Activated CD8-positive, alpha-beta memory T cell treated with anti-CD3 and anti-CD28 coated beads, Interleukin-2, amount 10 ng/mL, durations not matched to agents 7 days and 5 days (primary cell): ENCODE results near the gene MICU1. TPM values are rescaled to one million over a fixed set of nuclear protein-coding genes. Genes with fewer than 3 reads are reported as not detected.
"Not testable (repeated sequence)": the region's sequence is repeated elsewhere in the genome, so short reads cannot be mapped to it uniquely, and the experiment has no call there.

ENCODE experiments used
- ATAC-seq: fragments of 150-1000 bp; cut with Tn5 transposase; one replicate; pipeline ENCODE4 v1.10.0; 2021; ENCODE audit warnings: moderate library complexity
- CTCF ChIA-PET: fragments of 350-600 bp; sonication (Branson Sonifier 250); formaldehyde crosslinking; loops from one replicate; lab custom pipeline; 2021; ENCODE audit warnings: antibody characterized with exemption; lab: Charles Lee
- DNase-seq: peaks from one replicate; pipeline ENCODE4 v3.0.0-alpha.2; 2020
- H3K27ac Mint-ChIP-seq: one replicate; pipeline ENCODE4 v1.8.0; 2021; ENCODE audit warnings: mild to moderate bottlenecking, mixed read lengths
- H3K27me3 Mint-ChIP-seq: one replicate; pipeline ENCODE4 v1.8.0; 2021; ENCODE audit warnings: mixed read lengths
- H3K36me3 Mint-ChIP-seq: one replicate; pipeline ENCODE4 v1.8.0; 2021; ENCODE audit warnings: mild to moderate bottlenecking, mixed read lengths
- H3K4me1 Mint-ChIP-seq: one replicate; pipeline ENCODE4 v1.8.0; 2021; ENCODE audit warnings: mixed read lengths
- H3K4me3 Mint-ChIP-seq: one replicate; pipeline ENCODE4 v1.8.0; 2021; ENCODE audit warnings: mild to moderate bottlenecking, moderate library complexity, mixed read lengths
- H3K9me3 Mint-ChIP-seq: one replicate; pipeline ENCODE4 v1.8.0; 2022; ENCODE audit warnings: low read depth, mixed read lengths
- total RNA-seq, 2 experiments: library from RNA; stranded (reverse); gene quantifications; one replicate each; pipeline ENCODE4 v1.2.3, GENCODE V29; 2021

MICU1 gene
- total RNA-seq, 2 experiments from 2014 or later = 25.9 to 27.2 TPM

- CTCF ChIA-PET = interaction anchor here (1.0 to 12.6 kb wide), 20 partner anchors 8 to 561 kb away, joined by 3 to 141 read pairs (median 27); partner anchors contain the start of genes ANAPC16, ASCC1, DDIT4 and DNAJB12
- Mint-ChIP-seq H3K9me3 (no peaks in the 10 kb centered on the region), H3K4me1 (peaks cover 80% of the 10 kb centered on the region), H3K4me3 (peak overlapping the region; percentile 59), H3K27ac (peak overlapping the region; percentile 90), H3K27me3 (no peaks in the 10 kb centered on the region), H3K36me3 (peaks cover 18% of the 10 kb centered on the region)
- no peak for DNase-seq
- no peak for ATAC-seq
Measured at GRCh38 chr10:72334196-72334824, 291.6 kb downstream of the MICU1 start.

DNA sequence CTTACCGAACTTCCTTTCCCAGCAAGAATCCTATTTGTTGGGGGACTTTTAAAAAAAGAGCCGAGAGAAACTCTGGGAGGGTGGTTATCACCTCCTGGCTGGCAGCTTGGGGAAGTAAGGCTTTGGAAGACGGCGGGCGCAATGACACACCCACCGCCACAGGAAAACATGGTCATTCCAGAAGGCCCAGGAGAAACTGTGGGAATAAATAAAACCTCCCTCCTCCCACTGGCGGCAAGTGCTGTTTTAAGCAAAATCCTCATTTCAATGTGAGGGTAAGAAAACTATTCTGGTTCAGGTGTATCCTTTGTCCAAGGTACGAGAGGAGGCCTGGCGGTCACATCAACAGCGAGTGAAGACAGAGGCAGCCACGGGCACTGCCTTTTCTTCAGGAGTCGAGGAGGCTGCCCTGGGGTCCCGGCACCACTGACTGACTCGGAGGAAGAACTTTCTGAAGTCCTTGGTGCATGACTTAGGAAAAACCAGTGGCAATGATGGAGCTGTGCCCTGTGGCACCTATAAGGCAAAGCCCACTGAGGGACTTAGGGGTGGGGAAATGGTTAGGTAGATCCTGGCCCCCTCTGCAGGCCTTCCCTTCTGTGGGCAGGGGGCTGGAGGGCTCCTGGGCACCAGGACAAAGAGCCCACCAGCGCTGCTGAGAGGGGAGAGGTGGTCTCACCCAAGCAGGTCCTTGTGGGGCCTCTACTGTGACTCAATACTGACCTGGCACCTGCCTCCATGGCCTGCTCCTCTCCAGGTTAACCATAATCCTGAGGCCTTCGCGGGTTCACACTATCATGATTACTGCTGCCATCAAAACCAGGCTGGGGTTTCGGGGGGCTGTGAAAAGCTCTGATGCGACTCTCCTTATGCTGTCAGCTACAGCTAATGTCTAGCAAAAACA, 292.5 kb downstream of the MICU1 start:
- peak; percentile 81 for DNase-seq

GRCh38 chr10:72332423-72333111, 293.3 kb downstream of the MICU1 start:
- DNase-seq (no peak), ATAC-seq (no peak)
- Mint-ChIP-seq H3K4me3 (peak overlapping the region; percentile 54), H3K27me3 (no peaks in the 10 kb centered on the region), H3K4me1 (peaks cover 94% of the 10 kb centered on the region), H3K27ac (peak overlapping the region; percentile 92), H3K36me3 (peaks cover 13% of the 10 kb centered on the region), H3K9me3 (no peaks in the 10 kb centered on the region)
- CTCF ChIA-PET = interaction anchor here (0.9 to 12.6 kb wide), 20 partner anchors 8 to 284 kb away, joined by 3 to 141 read pairs (median 6); partner anchors contain the start of genes ANAPC16, ASCC1 and DDIT4

More for the DNA sequence above, 292.5 kb downstream of the MICU1 start:
- ATAC-seq = no peak
- Mint-ChIP-seq H3K4me3 (peak overlapping the region; percentile 15), H3K4me1 (peaks cover 88% of the 10 kb centered on the region), H3K9me3 (no peaks in the 10 kb centered on the region), H3K36me3 (peaks cover 16% of the 10 kb centered on the region), H3K27me3 (no peaks in the 10 kb centered on the region), H3K27ac (peak overlapping the region; percentile 92)
- CTCF ChIA-PET = interaction anchor here (0.6 to 12.6 kb wide), 17 partner anchors 11 to 285 kb away, joined by 3 to 141 read pairs (median 38); partner anchors contain the start of genes ANAPC16, ASCC1, DDIT4 and DNAJB12

GRCh38 chr10:72331575-72332422, 294.1 kb downstream of the MICU1 start:
- no peaks in the 10 kb centered on the region for H3K27me3 Mint-ChIP-seq
- ATAC-seq = peak; percentile 67
- CTCF ChIA-PET = interaction anchor here (0.9 to 12.6 kb wide), 18 partner anchors 8 to 283 kb away, joined by 3 to 127 read pairs (median 6); partner anchors contain the start of genes ANAPC16, ASCC1 and DDIT4
- peak overlapping the region; percentile 54 for H3K4me3 Mint-ChIP-seq
- H3K36me3 Mint-ChIP-seq = peaks cover 13% of the 10 kb centered on the region
- H3K9me3 Mint-ChIP-seq = no peaks in the 10 kb centered on the region
- H3K4me1 Mint-ChIP-seq = peaks cover 90% of the 10 kb centered on the region
- DNase-seq = peak; percentile 96
- peak overlapping the region; percentile 92 for H3K27ac Mint-ChIP-seq

- Mint-ChIP-seq H3K27ac (peak overlapping the region; percentile 92), H3K9me3 (no peaks in the 10 kb centered on the region), H3K4me1 (peaks cover 79% of the 10 kb centered on the region), H3K36me3 (peaks cover 14% of the 10 kb centered on the region), H3K4me3 (peak overlapping the region; percentile 21), H3K27me3 (no peaks in the 10 kb centered on the region)
- CTCF ChIA-PET = interaction anchor here (0.7 to 12.6 kb wide), 11 partner anchors 7 to 281 kb away, joined by 3 to 98 read pairs (median 5); partner anchors contain the start of gene DDIT4
- DNase-seq (no peak), ATAC-seq (no peak)
Measured at GRCh38 chr10:72330069-72330426, 295.8 kb downstream of the MICU1 start.

DNA sequence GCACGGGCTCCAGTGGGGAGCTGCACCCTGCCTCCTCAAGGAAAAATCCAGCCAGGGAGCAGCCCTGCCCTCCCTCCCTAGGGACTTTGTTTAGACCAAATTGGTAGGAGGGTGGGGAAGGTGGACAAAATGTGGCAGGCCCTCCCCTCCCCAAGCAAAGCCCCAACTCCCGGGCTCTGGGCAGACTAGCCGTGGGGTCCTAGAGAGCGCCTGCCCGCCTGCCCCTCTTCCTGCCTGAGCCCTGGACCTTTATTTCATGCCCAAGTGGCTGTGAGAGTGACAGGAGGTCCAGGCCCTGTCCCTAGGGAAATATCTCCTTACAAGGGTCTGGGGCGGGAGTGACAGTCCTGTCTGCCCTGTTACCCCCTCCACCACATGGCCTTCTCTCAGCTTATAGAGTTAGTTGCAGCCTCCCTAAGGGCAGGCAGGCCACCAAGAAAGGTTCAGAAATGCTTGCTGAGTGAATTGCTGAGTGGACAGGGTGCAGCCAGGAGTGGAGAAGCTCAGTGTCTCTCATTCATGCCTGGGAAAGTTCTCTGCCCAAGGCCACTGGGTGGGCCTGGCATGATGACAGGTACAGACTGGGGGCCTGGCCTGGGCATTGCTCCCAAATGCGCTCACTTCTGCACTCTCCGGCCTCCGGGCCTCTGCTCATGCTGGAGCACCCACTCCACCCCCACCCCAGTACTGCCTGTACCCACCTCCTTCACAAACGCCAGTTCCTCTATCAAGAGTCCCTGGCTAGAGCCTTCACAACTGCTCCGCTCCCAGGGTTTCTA, 296.4 kb downstream of the MICU1 start:
- Mint-ChIP-seq H3K9me3 (no peaks in the 10 kb centered on the region), H3K27me3 (no peaks in the 10 kb centered on the region), H3K4me1 (peaks cover 79% of the 10 kb centered on the region), H3K27ac (peak overlapping the region; percentile 92), H3K4me3 (peak overlapping the region; percentile 21), H3K36me3 (peaks cover 14% of the 10 kb centered on the region)
- DNase-seq = no peak
- CTCF ChIA-PET = interaction anchor here (0.7 to 12.6 kb wide), 12 partner anchors 8 to 281 kb away, joined by 3 to 98 read pairs (median 6); partner anchors contain the start of gene DDIT4
- no peak for ATAC-seq

GRCh38 chr10:72328829-72329204, 297.1 kb downstream of the MICU1 start:
- H3K27ac Mint-ChIP-seq = peak overlapping the region; percentile 92
- peak overlapping the region; percentile 84 for H3K4me3 Mint-ChIP-seq
- ATAC-seq (peak; percentile 22), DNase-seq (peak; percentile 73)
- peaks cover 13% of the 10 kb centered on the region for H3K36me3 Mint-ChIP-seq
- no peaks in the 10 kb centered on the region for H3K27me3 Mint-ChIP-seq
- no peaks in the 10 kb centered on the region for H3K9me3 Mint-ChIP-seq
- H3K4me1 Mint-ChIP-seq = peaks cover 77% of the 10 kb centered on the region
- CTCF ChIA-PET = interaction anchor here (1.1 to 12.6 kb wide), 10 partner anchors 9 to 280 kb away, joined by 3 to 98 read pairs (median 6); partner anchors contain the start of gene DDIT4

DNA sequence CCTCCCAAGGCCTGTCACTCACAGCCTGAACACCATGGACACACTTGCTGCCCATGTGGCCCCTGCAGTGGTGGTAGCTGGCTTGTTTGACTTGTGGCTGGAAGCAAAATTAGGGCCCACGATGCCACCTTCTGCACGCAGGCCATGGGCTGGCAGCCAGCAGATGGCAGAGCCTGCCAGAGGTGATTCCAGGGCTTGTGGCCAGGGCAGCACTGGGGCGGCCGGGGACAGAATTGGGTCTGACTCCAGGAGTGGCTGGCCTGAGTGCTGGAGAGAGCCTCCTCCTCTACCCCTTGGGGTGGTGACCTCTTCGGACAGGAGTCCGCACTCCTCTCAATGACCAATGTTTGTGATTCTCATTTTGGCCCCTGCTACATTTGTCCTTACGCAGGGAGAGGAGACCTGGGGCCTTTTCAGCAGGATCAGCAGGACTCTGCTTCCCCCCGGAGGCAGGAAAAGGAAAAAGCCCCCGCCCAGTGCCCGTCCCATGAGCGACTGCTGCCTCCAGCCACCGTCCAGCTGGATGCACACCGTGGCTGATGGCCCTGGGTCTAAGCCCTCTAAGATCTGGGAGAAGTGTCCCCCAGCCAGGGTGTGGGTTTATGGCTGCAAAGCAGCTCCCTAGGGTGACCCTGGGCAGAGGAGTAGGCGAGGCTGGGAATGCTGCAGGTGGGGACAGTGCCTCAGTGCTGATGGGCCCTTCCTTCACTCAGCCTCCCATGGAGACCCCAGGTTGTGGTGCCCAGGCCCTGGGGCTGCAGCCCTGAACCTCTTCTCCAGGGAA, 297.6 kb downstream of the MICU1 start:
- Mint-ChIP-seq H3K27ac (peak overlapping the region; percentile 92), H3K27me3 (no peaks in the 10 kb centered on the region), H3K4me1 (peaks cover 77% of the 10 kb centered on the region), H3K9me3 (no peaks in the 10 kb centered on the region), H3K36me3 (peaks cover 10% of the 10 kb centered on the region), H3K4me3 (peak overlapping the region; percentile 84)
- DNase-seq = peak; percentile 57
- CTCF ChIA-PET = interaction anchor here (0.7 to 12.6 kb wide), 18 partner anchors 9 to 280 kb away, joined by 3 to 98 read pairs (median 6); partner anchors contain the start of gene DDIT4
- ATAC-seq = no peak

DNA sequence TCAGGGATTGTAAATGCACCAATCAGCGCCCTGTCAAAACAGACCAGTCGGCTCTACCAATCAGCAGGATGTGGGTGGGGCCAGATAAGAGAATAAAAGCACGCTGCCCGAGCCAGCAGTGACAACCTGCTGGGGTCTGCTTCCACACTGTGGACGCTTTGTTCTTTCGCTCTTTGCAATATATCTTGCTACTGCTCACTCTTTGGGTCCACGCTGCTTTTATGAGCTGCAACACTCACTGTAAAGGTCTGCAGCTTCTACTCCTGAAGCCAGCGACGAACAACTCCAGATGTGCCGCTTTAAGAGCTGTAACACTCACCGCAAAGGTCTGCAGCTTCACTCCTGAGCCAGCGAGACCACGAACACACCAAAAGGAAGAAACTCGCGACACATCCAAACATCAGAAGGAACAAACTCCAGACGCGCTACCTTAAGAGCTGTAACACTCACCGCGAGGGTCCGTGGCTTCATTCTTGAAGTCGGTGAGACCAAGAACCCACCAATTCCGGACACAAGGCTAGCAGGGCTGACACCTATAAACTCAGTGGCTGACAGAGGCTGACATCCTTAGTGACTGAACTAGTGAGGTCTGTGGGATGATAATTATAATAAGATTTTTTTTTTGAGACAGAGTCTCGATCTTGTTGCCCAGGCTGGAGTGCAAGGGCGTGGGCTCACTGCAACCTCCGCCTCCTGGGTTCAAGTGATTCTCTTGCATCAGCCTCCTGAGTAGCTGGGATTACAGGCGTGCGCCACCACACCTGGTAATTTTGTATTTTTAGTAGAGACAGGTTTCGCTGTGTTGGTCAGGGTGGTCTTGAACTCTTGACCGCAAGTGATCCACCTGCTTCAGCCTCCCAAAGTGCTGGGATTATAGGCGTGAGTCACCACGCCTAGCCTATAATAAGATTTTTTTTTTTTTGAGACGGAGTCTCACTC, 298.9 kb downstream of the MICU1 start:
- not testable (repeated sequence) for H3K27me3 Mint-ChIP-seq, H3K9me3 Mint-ChIP-seq, H3K36me3 Mint-ChIP-seq
- H3K27ac Mint-ChIP-seq = peak overlapping the region; percentile 92
- CTCF ChIA-PET = interaction anchor here (0.6 to 12.6 kb wide), 27 partner anchors 8 to 431 kb away, joined by 3 to 98 read pairs (median 4); partner anchors contain the start of gene DDIT4
- DNase-seq (peak; percentile 90), ATAC-seq (peak; percentile 9)
- peak overlapping the region; percentile 84 for H3K4me3 Mint-ChIP-seq
- peaks cover 78% of the 10 kb centered on the region for H3K4me1 Mint-ChIP-seq
